D721Med (cell line): ENCODE measurements around the gene MORF4L1.
"Not testable (repeated sequence)": the region's sequence is repeated elsewhere in the genome, so short reads cannot be mapped to it uniquely, and the experiment has no call there.

ENCODE experiments used
- DNase-seq: peaks from one replicate; pipeline ENCODE4 v3.0.0; 2011; ENCODE audit warnings: low spot score; ENCODE audit not compliant: insufficient read length
- FAIRE-seq: peaks from 2 replicates; lab custom pipeline; 2011; peaks lifted over from hg19 to GRCh38; lab: Jason Lieb, UNC
- TF ChIP-seq, protein P1 (sequence below): IDR thresholded peaks from 2 replicates; pipeline ENCODE4 v1.5.1; 2012; ENCODE audit warnings: mild to moderate bottlenecking, control low read depth; ENCODE audit not compliant: insufficient read depth; ENCODE audit errors: missing control alignments

MORF4L1 gene

GRCh38 chr15:78850352-78850751 is 22.3 kb upstream of the MORF4L1 start:
- no peak for FAIRE-seq
- no peak for DNase-seq
- TF ChIP-seq, protein P1, sequence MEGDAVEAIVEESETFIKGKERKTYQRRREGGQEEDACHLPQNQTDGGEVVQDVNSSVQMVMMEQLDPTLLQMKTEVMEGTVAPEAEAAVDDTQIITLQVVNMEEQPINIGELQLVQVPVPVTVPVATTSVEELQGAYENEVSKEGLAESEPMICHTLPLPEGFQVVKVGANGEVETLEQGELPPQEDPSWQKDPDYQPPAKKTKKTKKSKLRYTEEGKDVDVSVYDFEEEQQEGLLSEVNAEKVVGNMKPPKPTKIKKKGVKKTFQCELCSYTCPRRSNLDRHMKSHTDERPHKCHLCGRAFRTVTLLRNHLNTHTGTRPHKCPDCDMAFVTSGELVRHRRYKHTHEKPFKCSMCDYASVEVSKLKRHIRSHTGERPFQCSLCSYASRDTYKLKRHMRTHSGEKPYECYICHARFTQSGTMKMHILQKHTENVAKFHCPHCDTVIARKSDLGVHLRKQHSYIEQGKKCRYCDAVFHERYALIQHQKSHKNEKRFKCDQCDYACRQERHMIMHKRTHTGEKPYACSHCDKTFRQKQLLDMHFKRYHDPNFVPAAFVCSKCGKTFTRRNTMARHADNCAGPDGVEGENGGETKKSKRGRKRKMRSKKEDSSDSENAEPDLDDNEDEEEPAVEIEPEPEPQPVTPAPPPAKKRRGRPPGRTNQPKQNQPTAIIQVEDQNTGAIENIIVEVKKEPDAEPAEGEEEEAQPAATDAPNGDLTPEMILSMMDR = no peak

DNA sequence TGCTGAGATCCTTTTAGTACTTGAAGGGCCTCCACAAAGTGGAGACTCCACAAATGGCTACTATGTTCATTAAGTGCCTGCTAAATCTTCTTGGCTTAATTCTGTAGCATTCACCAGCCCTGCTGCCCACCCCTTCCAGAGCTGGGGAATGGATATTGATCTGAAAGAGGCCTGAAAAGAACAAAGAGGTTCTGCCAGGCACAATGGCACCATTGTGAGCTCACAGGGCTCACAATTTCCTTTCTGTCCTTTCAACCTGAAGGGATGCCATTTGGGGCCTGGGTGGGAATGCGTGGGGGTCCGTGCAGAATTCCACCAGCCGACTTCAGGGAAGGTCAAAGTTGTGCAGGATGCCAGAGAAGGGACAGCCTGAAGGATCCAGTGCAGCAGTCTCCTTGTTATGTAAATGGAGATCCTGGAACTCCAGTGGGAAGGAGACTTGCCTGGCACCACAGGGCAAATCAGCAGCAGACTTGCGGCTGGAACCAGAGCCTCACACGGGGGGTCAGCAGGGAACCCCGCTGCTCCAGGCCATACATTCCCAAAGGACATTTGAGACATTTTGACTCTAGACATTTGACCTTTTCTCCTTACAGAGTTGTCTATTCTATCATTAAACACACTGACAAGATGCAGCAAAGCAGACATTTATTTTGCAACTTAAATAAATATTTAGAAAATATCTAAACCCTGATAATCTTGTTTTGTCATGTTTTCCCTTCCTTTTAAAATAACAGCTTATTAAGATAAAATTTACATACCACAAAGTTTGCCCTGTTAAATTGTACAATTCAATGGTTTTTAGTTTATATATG is 21.5 kb upstream of the MORF4L1 start:
- FAIRE-seq (no peak), DNase-seq (no peak)
- TF ChIP-seq, protein P1 = no peak

GRCh38 chr15:78853500-78853899 is 19.2 kb upstream of the MORF4L1 start:
- FAIRE-seq (no peak), DNase-seq (no peak)
- TF ChIP-seq, protein P1 = no peak

DNA sequence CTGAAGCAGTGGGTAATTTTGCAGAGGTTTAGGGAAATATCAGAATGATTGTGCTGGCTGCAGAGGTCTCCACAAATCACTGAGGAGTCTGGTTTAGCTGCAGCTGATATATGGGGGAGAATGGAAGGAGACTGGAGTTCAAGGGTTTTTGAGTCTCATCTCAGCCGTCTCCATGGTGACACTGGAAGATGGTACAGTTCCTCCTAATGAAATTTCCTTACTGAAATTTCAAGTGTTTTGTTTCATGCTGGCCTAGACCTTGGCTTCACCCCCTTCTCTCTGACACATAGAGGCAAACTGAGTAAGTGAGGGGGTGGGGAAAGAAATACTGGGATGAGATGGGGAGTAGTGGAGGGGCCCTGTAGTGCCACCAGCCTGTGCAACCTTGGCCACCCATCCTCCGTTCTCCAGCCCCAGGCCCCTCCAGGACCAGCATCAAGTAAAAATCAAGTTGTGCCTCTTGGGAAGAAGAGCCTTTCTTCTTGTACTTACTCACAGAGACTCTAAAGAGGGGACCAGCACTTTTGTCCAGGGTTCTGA is 17.8 kb upstream of the MORF4L1 start:
- FAIRE-seq = no peak
- DNase-seq = no peak
- TF ChIP-seq, protein P1 = no peak

- FAIRE-seq = no peak
- DNase-seq = no peak
- TF ChIP-seq, protein P1 = no peak
These were observed 16.9 kb upstream of the MORF4L1 start for GRCh38 chr15:78855746-78856145.

DNA sequence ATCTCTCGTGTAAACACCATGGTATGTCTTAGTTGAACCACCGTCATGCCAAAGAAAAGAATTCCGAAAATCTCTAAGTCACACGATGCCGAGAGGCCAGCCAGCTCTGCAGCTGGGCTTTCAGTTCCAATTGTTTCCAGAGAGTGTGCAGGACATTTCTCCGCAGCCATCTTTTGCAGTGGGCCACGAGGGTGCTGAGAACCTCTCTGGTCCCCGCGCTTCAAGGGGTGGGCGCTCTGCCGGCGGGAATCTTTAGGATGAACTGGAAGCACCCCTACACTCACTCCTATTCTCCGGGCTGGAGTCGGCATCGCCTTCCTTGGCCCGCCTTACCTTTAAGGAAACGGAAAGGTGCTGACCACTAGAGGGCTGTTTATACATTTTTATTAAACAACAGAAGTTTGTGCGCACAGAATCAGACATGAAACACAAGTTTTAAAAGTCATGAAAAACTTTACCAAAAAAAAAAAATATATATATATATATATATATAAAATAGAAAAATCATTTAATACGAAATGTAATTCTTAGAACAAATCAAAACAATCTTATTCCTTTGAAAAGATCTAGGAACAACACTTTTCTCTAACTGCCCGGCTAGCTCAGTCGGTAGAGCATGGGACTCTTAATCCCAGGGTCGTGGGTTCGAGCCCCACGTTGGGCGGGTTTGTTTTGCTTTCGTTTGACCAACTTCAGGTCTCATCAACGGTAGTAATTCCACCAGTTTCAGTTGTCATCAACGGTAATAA is 12.5 kb upstream of the MORF4L1 start:
- FAIRE-seq (no peak), DNase-seq (no peak)
- TF ChIP-seq, protein P1 = peak; percentile 60

DNA sequence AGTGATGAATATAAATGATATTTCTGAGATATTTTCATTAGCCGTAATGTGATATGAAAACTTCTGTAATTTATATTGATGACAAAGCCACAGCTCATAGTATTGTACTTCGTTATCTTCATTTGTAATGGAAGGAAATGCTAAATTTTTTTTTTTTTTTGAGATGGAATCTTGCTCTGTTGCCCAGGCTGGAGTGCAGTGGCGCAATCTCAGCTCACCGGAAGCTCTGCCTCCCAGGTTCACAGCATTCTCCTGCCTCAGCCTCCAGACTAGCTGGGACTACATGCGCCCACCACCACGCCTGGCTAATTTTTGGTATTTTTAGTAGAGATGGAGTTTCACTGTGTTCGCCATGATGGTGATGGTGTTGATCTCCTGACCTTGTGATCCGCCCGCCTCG is 7.1 kb upstream of the MORF4L1 start:
- FAIRE-seq, DNase-seq: not testable (repeated sequence)

GRCh38 chr15:78866031-78866430 is 6.7 kb upstream of the MORF4L1 start:
- not testable (repeated sequence) for FAIRE-seq

More at GRCh38 chr15:78866031-78866430, 6.7 kb upstream of the MORF4L1 start:
- DNase-seq = not testable (repeated sequence)
